ENCODE measurements around the gene ATP8A2. TPM values are rescaled to one million over a fixed set of nuclear protein-coding genes. Genes with fewer than 3 reads are reported as not detected.

The ATP8A2 gene
- total and polyA plus RNA-seq, 2 of the 8 experiments (the other 6 are each of a cell fraction or from before 2014, with no cell fraction given): 2.4 to 8.3 TPM

DNA sequence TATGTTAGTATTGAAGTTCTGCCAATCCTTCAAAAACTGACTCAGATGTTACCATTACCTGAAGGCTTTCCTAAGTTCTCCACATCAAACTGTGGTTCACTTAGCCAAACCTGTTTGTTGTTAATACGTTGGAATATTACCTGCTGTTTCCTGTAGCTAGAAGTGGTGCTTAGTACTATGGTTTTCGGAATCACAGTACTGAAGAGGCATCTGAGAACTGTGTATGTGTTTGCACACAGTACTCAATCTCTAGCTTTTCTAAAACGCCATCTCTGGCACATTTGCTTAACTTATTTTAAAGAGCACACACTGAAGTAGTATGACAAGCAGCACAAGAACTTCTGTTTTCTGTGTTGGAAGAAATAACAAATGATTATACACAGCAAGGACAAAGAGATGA, 431.9 kb downstream of the ATP8A2 start (continued):
- no peak for TF ChIP-seq RFX5 (IDR thresholded peaks at IDR 0.05; ENCODE audit: borderline replicate concordance, low read depth, low read length)

Measured in H1 (cell line).